ENCODE results near the gene PLA2G4E.

Gene PLA2G4E

DNA sequence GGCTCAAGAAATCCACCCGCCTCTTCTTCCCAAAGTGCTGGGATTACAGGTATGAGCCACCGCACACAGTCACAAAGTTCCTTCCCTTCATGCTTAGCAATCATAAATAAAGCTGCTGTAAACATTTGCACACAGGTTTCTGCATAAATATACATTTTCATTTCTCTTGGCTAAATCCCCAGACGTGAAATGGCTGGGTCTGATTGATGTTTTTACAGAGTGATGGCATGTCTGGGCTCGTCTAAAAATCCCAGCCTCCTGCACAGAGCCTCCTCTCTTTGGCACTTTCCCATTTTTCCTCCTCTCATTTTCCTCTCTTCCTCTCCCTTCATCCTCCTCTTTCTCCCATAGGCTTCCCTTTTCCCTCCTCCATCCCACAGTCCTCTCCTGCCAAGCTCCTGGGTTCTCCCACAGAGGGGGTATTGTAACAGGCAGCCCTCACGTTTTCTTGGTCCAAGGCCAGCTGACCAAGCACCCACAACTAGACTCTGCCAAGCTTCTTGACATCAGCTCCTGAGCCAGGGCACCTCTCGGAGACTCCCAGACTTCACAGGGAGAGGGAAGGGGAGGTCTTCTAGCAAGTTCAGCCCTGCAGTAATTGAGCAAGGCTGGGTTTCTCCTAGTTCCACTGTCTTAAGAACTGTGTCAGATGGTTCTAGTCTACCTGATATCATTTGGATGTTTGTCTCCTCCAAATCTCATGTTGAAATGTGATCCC lies 10.5 kb upstream of the PLA2G4E start:
- no peak for DNase-seq (ENCODE audit: extremely low spot score)
- ChIA-PET POLR2A (no interaction called here), CTCF (no interaction called here)
- TF ChIP-seq ELF4 (IDR thresholded peaks at IDR 0.05) (no peak), SUZ12 (IDR thresholded peaks at IDR 0.05) (no peak), BHLHE40 (IDR thresholded peaks at IDR 0.05; ENCODE audit: borderline replicate concordance) (no peak), NFRKB (IDR thresholded peaks at IDR 0.05) (no peak), SP1 (IDR thresholded peaks at IDR 0.05) (no peak), TARDBP (IDR thresholded peaks at IDR 0.05) (no peak), ZNF384 (IDR thresholded peaks at IDR 0.05) (no peak), ARNT (IDR thresholded peaks at IDR 0.05) (no peak), FOXK2 (IDR thresholded peaks at IDR 0.05) (no peak), L3MBTL2 (conservative IDR thresholded peaks at IDR 0.05) (no peak), LEF1 (IDR thresholded peaks at IDR 0.05; ENCODE audit: borderline replicate concordance) (no peak), FOXM1 (IDR thresholded peaks at IDR 0.05; ENCODE audit: borderline replicate concordance) (no peak), CTBP1 (IDR thresholded peaks at IDR 0.05; ENCODE audit: borderline replicate concordance) (no peak), FOXA1 (IDR thresholded peaks at IDR 0.05) (no peak), HDGF (IDR thresholded peaks at IDR 0.05; ENCODE audit: borderline replicate concordance) (no peak)
- TF ChIP-seq, protein P1, sequence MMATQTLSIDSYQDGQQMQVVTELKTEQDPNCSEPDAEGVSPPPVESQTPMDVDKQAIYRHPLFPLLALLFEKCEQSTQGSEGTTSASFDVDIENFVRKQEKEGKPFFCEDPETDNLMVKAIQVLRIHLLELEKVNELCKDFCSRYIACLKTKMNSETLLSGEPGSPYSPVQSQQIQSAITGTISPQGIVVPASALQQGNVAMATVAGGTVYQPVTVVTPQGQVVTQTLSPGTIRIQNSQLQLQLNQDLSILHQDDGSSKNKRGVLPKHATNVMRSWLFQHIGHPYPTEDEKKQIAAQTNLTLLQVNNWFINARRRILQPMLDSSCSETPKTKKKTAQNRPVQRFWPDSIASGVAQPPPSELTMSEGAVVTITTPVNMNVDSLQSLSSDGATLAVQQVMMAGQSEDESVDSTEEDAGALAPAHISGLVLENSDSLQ (IDR thresholded peaks at IDR 0.05): no peak

DNA sequence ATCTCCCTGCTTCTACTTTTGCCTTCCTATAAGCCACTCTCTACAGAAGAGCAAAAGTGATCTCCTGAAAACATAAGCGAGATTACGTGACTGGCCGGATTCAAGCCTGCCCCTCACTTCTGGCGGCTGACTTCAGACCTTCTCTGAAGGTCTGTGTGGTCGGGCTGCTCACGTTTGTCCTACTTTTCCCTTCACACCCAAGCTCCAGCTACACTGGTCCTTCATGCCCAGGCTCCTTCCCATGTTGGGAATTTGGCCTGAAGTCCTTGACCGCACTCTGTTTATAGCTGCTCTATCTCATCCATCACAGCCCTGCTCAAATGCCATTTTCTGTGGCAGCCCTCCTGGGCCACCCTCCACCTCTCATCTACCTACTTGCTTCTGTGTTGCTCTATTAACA lies 6.7 kb upstream of the PLA2G4E start:
- ChIA-PET POLR2A (no interaction called here), CTCF (no interaction called here)
- TF ChIP-seq BHLHE40 (IDR thresholded peaks at IDR 0.05; ENCODE audit: borderline replicate concordance): no peak
- TF ChIP-seq SUZ12 (IDR thresholded peaks at IDR 0.05): no peak
- TF ChIP-seq NFRKB (IDR thresholded peaks at IDR 0.05): no peak
- TF ChIP-seq ARNT (IDR thresholded peaks at IDR 0.05): no peak

DNA sequence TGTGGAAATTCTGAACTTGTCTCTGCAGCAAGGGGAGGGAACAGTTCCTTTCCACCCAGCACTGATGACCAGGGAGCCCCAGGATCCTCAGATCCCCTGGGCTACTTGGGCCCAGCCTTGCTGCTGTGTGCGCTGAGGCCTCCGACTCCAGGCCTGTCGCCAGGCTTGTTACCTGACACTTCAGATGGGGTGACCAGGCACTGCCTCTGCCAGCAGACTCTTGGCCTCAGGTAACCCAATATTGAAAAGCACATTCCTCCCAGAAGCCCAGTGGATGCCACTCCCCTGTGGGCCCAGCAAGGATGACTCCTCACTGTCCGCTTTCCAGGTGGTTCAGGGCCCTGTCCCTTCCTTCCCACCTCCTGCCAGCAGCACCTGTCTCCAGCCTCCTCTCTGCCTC lies 3.5 kb upstream of the PLA2G4E start:
- ChIA-PET POLR2A (no interaction called here), CTCF (no interaction called here)
- TF ChIP-seq BHLHE40 (IDR thresholded peaks at IDR 0.05; ENCODE audit: borderline replicate concordance): no peak
- no peak for TF ChIP-seq SP1 (IDR thresholded peaks at IDR 0.05)
- no peak for TF ChIP-seq L3MBTL2 (conservative IDR thresholded peaks at IDR 0.05)
- TF ChIP-seq, protein P1 (IDR thresholded peaks at IDR 0.05): no peak
- no peak for TF ChIP-seq TARDBP (IDR thresholded peaks at IDR 0.05)
- no peak for TF ChIP-seq LEF1 (IDR thresholded peaks at IDR 0.05; ENCODE audit: borderline replicate concordance)
- no peak for TF ChIP-seq NFRKB (IDR thresholded peaks at IDR 0.05)
- no peak for TF ChIP-seq FOXK2 (IDR thresholded peaks at IDR 0.05)
- TF ChIP-seq ELF4 (IDR thresholded peaks at IDR 0.05): no peak
- TF ChIP-seq HDGF (IDR thresholded peaks at IDR 0.05; ENCODE audit: borderline replicate concordance): no peak
- TF ChIP-seq FOXM1 (IDR thresholded peaks at IDR 0.05; ENCODE audit: borderline replicate concordance): no peak
- TF ChIP-seq SUZ12 (IDR thresholded peaks at IDR 0.05): no peak
- TF ChIP-seq CTBP1 (IDR thresholded peaks at IDR 0.05; ENCODE audit: borderline replicate concordance): no peak
- no peak for TF ChIP-seq ZNF384 (IDR thresholded peaks at IDR 0.05)
- TF ChIP-seq FOXA1 (IDR thresholded peaks at IDR 0.05): no peak
- no peak for TF ChIP-seq ARNT (IDR thresholded peaks at IDR 0.05)
- DNase-seq (ENCODE audit: extremely low spot score): no peak

More for the DNA sequence above, 6.7 kb upstream of the PLA2G4E start:
- no peak for DNase-seq (ENCODE audit: extremely low spot score)

DNA sequence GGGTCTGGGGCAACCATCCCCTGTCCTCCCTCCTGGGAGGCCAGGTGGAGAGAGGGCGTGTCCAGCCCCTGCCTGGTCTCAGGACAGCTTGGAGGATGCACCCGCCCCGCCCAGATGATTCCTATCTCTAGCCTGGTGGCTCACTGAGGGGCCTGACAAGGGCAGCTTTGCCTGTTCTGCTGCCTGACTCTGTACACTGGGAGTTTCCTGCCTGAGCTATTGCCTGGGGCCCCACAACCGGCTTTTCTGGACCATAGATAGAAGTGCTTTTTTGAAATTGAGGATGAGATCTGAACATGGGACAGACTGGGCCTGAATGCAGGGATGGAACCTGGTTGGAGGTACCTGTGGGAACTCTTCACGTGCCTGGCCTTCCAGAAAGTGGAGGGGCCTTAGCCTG lies 751 bp upstream of the PLA2G4E start:
- CTCF ChIA-PET: no interaction called here
- POLR2A ChIA-PET: no interaction called here
- DNase-seq (ENCODE audit: extremely low spot score): no peak
- TF ChIP-seq BHLHE40 (IDR thresholded peaks at IDR 0.05; ENCODE audit: borderline replicate concordance): no peak
- TF ChIP-seq FOXA1 (IDR thresholded peaks at IDR 0.05): no peak
- TF ChIP-seq TARDBP (IDR thresholded peaks at IDR 0.05): no peak
- no peak for TF ChIP-seq SP1 (IDR thresholded peaks at IDR 0.05)
- no peak for TF ChIP-seq HDGF (IDR thresholded peaks at IDR 0.05; ENCODE audit: borderline replicate concordance)
- TF ChIP-seq NFRKB (IDR thresholded peaks at IDR 0.05): no peak
- TF ChIP-seq, protein P1 (IDR thresholded peaks at IDR 0.05): no peak
- TF ChIP-seq CTBP1 (IDR thresholded peaks at IDR 0.05; ENCODE audit: borderline replicate concordance): no peak
- no peak for TF ChIP-seq ZNF384 (IDR thresholded peaks at IDR 0.05)
- no peak for TF ChIP-seq LEF1 (IDR thresholded peaks at IDR 0.05; ENCODE audit: borderline replicate concordance)
- TF ChIP-seq ARNT (IDR thresholded peaks at IDR 0.05): no peak
- no peak for TF ChIP-seq L3MBTL2 (conservative IDR thresholded peaks at IDR 0.05)

DNA sequence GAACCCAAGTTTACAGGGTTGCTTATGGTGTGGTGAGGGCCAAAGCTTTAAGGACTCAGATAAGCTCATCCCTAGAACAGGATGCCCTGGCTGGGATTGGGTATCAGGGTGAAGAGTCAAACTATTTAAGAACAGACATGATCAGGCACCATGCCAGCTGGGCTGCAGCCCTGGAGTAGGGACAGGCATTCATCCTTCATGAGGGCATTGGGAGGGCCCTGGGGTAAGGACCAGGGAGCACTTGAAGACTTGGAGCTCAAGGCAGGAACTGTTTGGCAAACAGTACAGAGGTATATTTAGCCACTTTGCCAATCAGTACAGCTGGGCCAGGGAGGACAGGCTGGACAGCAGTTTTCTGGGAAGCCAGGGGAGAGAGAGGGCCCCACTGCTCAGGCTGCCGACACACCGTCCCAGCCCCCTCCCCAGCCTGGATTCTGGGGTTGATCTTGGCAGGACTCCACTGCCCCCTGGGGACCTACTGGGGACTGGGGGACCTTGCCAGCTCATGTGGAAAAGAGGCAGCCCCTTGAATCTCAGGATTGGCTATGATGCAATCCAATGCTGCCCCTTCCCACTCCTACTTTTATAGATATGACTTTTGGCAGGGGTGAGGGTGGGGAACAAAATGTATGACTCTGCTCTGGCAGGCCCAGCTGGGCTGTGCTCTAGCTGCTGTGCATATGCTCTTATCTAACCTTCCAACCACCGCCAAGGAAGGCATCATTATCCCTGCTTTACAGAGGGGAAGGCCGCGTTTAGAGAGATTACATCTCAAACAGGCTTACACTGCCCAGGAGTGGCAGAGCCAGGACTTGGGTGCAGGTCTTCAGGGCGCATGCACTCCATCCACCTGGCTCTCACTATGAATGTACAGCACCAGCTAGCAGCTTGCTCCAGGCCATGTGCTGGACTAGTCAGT lies 2.3 kb downstream of the PLA2G4E start:
- ChIA-PET POLR2A (no interaction called here), CTCF (no interaction called here)
- no peak for DNase-seq (ENCODE audit: extremely low spot score)
- no peak for TF ChIP-seq FOXA1 (IDR thresholded peaks at IDR 0.05)
- TF ChIP-seq HDGF (IDR thresholded peaks at IDR 0.05; ENCODE audit: borderline replicate concordance): no peak
- TF ChIP-seq SP1 (IDR thresholded peaks at IDR 0.05): no peak
- no peak for TF ChIP-seq L3MBTL2 (conservative IDR thresholded peaks at IDR 0.05)
- TF ChIP-seq CTBP1 (IDR thresholded peaks at IDR 0.05; ENCODE audit: borderline replicate concordance): no peak
- no peak for TF ChIP-seq ARNT (IDR thresholded peaks at IDR 0.05)
- no peak for TF ChIP-seq BHLHE40 (IDR thresholded peaks at IDR 0.05; ENCODE audit: borderline replicate concordance)
- TF ChIP-seq ZNF384 (IDR thresholded peaks at IDR 0.05): no peak
